H1 (cell line): Measurements from ENCODE around the gene PSMA5.

Experiments used
- EZH2 ChIP-seq: fragments of 200-600 bp; sonication (generic); IDR thresholded peaks from 2 replicates; pipeline ENCODE4 v1.7.1; 2012; ENCODE audit warnings: low read depth, mild to moderate bottlenecking, moderate library complexity, low read length, inconsistent platforms; ENCODE audit not compliant: severe bottlenecking
- TF ChIP-seq, protein P1 (sequence below), 3 experiments: IDR thresholded peaks; 1 replicate in 2 of 3; 2 replicates in 1 of 3; pipeline versions ENCODE4 v1.5.1 to v1.6.1; 2011; ENCODE audit warnings: low read length in 3 of 3, mild to moderate bottlenecking in 3 of 3, inconsistent platforms in 2 of 3, low read depth in 1 of 3, moderate library complexity in 1 of 3; ENCODE audit not compliant: insufficient read depth in 1 of 3; ENCODE audit errors: control extremely low read depth in 1 of 3

DNA sequence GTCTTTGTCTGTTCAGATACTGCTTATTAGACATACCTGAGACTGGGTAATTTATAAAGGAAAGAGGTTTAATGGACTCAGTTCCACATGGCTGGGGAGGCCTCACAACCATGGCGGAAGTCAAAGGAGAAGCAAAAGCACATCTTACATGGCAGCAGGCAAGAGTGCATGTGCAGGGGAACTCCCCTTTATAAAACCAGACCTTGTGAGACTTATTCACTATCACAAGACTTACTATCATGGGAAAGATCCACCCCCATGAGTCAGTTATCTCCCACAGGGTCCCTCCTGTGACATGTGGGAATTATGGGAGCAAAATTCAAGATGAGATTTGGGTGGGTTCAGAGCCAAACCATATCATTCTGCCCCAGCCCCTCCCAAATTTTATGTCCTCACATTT is 7.1 kb upstream of the PSMA5 start:
- TF ChIP-seq, protein P1, sequence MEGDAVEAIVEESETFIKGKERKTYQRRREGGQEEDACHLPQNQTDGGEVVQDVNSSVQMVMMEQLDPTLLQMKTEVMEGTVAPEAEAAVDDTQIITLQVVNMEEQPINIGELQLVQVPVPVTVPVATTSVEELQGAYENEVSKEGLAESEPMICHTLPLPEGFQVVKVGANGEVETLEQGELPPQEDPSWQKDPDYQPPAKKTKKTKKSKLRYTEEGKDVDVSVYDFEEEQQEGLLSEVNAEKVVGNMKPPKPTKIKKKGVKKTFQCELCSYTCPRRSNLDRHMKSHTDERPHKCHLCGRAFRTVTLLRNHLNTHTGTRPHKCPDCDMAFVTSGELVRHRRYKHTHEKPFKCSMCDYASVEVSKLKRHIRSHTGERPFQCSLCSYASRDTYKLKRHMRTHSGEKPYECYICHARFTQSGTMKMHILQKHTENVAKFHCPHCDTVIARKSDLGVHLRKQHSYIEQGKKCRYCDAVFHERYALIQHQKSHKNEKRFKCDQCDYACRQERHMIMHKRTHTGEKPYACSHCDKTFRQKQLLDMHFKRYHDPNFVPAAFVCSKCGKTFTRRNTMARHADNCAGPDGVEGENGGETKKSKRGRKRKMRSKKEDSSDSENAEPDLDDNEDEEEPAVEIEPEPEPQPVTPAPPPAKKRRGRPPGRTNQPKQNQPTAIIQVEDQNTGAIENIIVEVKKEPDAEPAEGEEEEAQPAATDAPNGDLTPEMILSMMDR (IDR thresholded peaks at IDR 0.05; ENCODE audit: control extremely low read depth in 1 of 3, insufficient read depth in 1 of 3, low read depth in 1 of 3, low read length in 3 of 3), result no peak
- no peak for TF ChIP-seq EZH2
